RWPE1 (cell line): ENCODE data around the gene IL17RD.
A peak's percentile ranks its signal among the peaks of the same experiment; 100 is the strongest.

Experiments
- CTCF ChIA-PET: fragments of 350-600 bp; sonication (Branson Sonifier 250); formaldehyde crosslinking; extraction: SDS; loops from one replicate; lab custom pipeline; 2021; lab: Yijun Ruan, JAX
- POLR2A ChIA-PET: fragments of 400-600 bp; formaldehyde crosslinking; extraction: SDS; loops from one replicate; lab custom pipeline; 2020; ENCODE audit warnings: antibody characterized with exemption; ENCODE audit not compliant: low non-redundant PET; lab: Yijun Ruan, JAX
- DNase-seq: peaks from one replicate; pipeline ENCODE4 v3.0.0; 2012; ENCODE audit warnings: low spot score
- H3K27ac ChIP-seq: fragments of 450-650 bp; 2 replicates; pipeline ENCODE4 v1.5.1; 2017
- TF ChIP-seq, protein P1 (sequence below): fragments of 450-650 bp; conservative IDR thresholded peaks from 2 replicates; pipeline ENCODE4 v1.5.1; 2017; ENCODE audit warnings: low read depth, mild to moderate bottlenecking

Gene IL17RD

DNA sequence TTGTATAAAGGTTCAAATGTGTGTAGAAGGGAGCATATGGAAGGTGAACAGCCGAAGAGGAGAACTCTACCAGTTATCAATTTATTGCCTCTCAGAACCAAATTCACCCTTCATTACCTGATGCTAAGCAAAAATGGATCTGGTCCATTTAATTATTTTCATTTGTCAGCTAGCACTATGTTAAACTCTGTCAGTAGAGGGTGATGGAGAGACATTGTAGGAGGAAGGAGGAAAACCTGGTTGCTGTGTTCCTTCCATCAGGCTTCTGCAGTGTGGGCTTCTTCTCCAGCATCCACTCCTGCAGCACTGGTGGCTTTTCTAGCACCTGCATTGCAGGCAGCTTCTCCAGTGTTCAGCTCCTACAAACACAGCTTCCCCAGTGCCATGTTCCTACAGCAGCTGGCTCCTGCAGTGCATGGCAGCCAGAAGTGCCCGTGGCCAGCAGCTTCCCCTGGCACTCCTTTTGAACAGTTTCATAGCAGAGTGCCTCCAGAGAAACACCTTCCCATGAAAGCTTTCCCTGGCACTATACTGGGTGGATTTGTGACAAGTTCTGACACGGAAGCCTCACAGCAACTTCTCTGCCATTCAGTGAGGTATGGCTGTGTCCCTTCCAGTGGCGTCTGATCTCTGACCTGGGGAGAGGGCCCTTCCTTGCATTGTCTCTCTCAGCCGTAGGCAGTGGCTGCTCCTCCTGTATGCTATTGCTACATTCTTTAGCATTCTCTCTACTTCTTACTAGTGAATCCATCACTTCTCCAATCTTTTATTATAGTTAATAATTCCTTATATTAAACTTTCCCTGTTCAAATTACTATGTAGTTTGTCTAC, 14.6 kb upstream of the IL17RD start:
- TF ChIP-seq, protein P1, sequence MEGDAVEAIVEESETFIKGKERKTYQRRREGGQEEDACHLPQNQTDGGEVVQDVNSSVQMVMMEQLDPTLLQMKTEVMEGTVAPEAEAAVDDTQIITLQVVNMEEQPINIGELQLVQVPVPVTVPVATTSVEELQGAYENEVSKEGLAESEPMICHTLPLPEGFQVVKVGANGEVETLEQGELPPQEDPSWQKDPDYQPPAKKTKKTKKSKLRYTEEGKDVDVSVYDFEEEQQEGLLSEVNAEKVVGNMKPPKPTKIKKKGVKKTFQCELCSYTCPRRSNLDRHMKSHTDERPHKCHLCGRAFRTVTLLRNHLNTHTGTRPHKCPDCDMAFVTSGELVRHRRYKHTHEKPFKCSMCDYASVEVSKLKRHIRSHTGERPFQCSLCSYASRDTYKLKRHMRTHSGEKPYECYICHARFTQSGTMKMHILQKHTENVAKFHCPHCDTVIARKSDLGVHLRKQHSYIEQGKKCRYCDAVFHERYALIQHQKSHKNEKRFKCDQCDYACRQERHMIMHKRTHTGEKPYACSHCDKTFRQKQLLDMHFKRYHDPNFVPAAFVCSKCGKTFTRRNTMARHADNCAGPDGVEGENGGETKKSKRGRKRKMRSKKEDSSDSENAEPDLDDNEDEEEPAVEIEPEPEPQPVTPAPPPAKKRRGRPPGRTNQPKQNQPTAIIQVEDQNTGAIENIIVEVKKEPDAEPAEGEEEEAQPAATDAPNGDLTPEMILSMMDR = peak; percentile 33
- ChIA-PET CTCF (interaction anchor here (0.5 to 1.7 kb wide), 4 partner anchors 10 to 350 kb away, joined by 4 to 5 read pairs (median 4); no protein-coding TSS in a partner anchor), POLR2A (no interaction called here)
- H3K27ac ChIP-seq = no peak overlapping the region
- no peak for DNase-seq

GRCh38 chr3:57176045-57176444, 10.9 kb upstream of the IL17RD start:
- no peak overlapping the region for H3K27ac ChIP-seq
- CTCF ChIA-PET = no interaction called here
- TF ChIP-seq, protein P1 = no peak
- no peak for DNase-seq
- POLR2A ChIA-PET = no interaction called here

GRCh38 chr3:57173687-57174086, 8.5 kb upstream of the IL17RD start:
- ChIA-PET POLR2A (no interaction called here), CTCF (no interaction called here)
- H3K27ac ChIP-seq = no peak overlapping the region
- TF ChIP-seq, protein P1 = no peak
- no peak for DNase-seq

- no peak overlapping the region for H3K27ac ChIP-seq
- no peak for DNase-seq
- POLR2A ChIA-PET = no interaction called here
- CTCF ChIA-PET = interaction anchor here (0.6 to 2.0 kb wide), 7 partner anchors 9 to 355 kb away, joined by 3 to 5 read pairs (median 3); no protein-coding TSS in a partner anchor
- TF ChIP-seq, protein P1 = no peak
These were observed 5.8 kb upstream of the IL17RD start for GRCh38 chr3:57170946-57171345.

DNA sequence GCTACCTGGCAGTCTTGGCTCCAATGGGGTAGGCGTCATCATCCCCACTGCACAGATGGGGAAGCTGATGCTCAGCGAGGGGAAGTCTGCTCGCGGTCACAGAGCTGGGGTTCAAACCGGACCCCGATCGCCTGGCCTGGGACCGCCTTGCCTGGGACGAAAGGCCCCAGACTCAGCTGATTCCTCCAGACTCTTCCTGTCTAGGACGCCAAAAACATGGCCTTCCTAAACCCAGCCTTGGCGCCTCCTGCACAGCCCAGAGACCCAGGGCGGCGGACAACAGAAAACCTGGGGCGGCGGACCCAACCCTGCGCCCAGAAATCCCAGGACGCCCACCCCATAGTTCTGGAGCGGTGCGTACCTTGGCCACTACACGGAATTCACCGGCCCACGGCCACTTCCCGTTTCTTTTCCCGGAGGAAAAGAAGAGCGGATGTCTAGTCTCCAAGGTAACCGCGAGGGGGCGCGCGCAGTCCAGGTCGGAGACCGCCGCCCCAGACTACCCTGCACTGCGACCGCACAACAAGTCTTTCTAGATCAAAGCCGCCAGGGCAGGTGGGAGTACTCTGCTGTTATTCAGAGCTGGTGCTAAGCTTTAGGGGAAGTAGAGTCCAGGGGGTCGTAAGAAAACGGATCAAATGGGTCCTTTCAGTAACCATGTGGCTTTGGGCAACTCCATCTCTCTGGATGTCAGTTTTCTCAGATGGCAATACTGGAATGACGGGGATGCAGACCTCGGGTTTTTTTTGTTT, 4.9 kb upstream of the IL17RD start:
- H3K27ac ChIP-seq = no peak overlapping the region
- peak; percentile 64 for DNase-seq
- TF ChIP-seq, protein P1 = peak; percentile 89
- CTCF ChIA-PET = interaction anchor here (0.6 to 2.0 kb wide), 9 partner anchors 9 to 812 kb away, joined by 3 to 5 read pairs (median 3); no protein-coding TSS in a partner anchor
- POLR2A ChIA-PET = no interaction called here

- TF ChIP-seq, protein P1 = no peak
- H3K27ac ChIP-seq = no peak overlapping the region
- no peak for DNase-seq
- POLR2A ChIA-PET = no interaction called here
- CTCF ChIA-PET = interaction anchor here (0.6 to 2.0 kb wide), 3 partner anchors 10 to 1540 kb away, joined by 3 to 4 read pairs (median 3); no protein-coding TSS in a partner anchor
These were observed 4.0 kb upstream of the IL17RD start for GRCh38 chr3:57169108-57169507.
